Trophoblast cell (in vitro differentiated cells and primary cell): Measurements from ENCODE around the gene KLF15.

Experiments
- DNase-seq, 2 donors: peaks; one replicate each; pipeline ENCODE4 v3.0.0-alpha.2; 2016
- H2AFZ ChIP-seq: 2 replicates; pipeline ENCODE4 v1.6.1; 2013; ENCODE audit warnings: low read length, moderate library complexity, mild to moderate bottlenecking; ENCODE audit not compliant: insufficient read depth, poor library complexity
- H2AK5ac ChIP-seq: 2 replicates; pipeline ENCODE4 v1.6.1; 2013; ENCODE audit warnings: mild to moderate bottlenecking, low read length
- H2BK120ac ChIP-seq: 2 replicates; pipeline ENCODE4 v1.6.1; 2013; ENCODE audit warnings: low read length, mild to moderate bottlenecking, moderate library complexity; ENCODE audit not compliant: insufficient read depth, poor library complexity
- H2BK12ac ChIP-seq: 2 replicates; pipeline ENCODE4 v1.6.1; 2013; ENCODE audit warnings: mild to moderate bottlenecking, low read length, moderate library complexity
- H2BK5ac ChIP-seq: 2 replicates; pipeline ENCODE4 v1.6.1; 2013; ENCODE audit warnings: low read length, low read depth, moderate library complexity, mild to moderate bottlenecking; ENCODE audit not compliant: poor library complexity
- H3K14ac ChIP-seq: 2 replicates; pipeline ENCODE4 v1.6.1; 2013; ENCODE audit warnings: mild to moderate bottlenecking, low read length
- H3K18ac ChIP-seq: 2 replicates; pipeline ENCODE4 v1.6.1; 2013; ENCODE audit warnings: mild to moderate bottlenecking, low read length
- H3K23ac ChIP-seq: 2 replicates; pipeline ENCODE4 v1.6.1; 2013; ENCODE audit warnings: low read length
- H3K27ac ChIP-seq: 2 replicates; pipeline ENCODE4 v1.5.1; 2013; ENCODE audit warnings: low read depth, mild to moderate bottlenecking, inconsistent platforms, low read length, moderate library complexity
- H3K27me3 ChIP-seq: 2 replicates; pipeline ENCODE4 v1.6.1; 2013; ENCODE audit warnings: inconsistent platforms, mild to moderate bottlenecking, low read length, moderate library complexity; ENCODE audit not compliant: insufficient read depth
- H3K36me3 ChIP-seq, 2 experiments: 1 replicate in 1 of 2; 2 replicates in 1 of 2; pipeline ENCODE4 v1.6.1; 2013; ENCODE audit warnings: low read length in 2 of 2, mild to moderate bottlenecking in 2 of 2, moderate library complexity in 1 of 2; ENCODE audit not compliant: insufficient read depth in 2 of 2, control insufficient read depth in 1 of 2
- H3K4ac ChIP-seq: 2 replicates; pipeline ENCODE4 v1.6.1; 2013; ENCODE audit warnings: low read depth, mild to moderate bottlenecking, low read length, moderate library complexity
- H3K4me1 ChIP-seq, 2 experiments: 1 replicate in 1 of 2; 2 replicates in 1 of 2; pipeline ENCODE4 v1.6.1; 2013; ENCODE audit warnings: low read length in 2 of 2, mild to moderate bottlenecking in 2 of 2, moderate library complexity in 1 of 2; ENCODE audit not compliant: insufficient read depth in 2 of 2, control insufficient read depth in 1 of 2
- H3K4me2 ChIP-seq: 2 replicates; pipeline ENCODE4 v1.6.1; 2013; ENCODE audit warnings: inconsistent platforms, mild to moderate bottlenecking, low read length, moderate library complexity
- H3K4me3 ChIP-seq: 2 replicates; pipeline ENCODE4 v1.5.1; 2013; ENCODE audit warnings: mild to moderate bottlenecking, low read depth, low read length, inconsistent platforms
- H3K79me1 ChIP-seq: one replicate; pipeline ENCODE4 v1.6.1; 2013; ENCODE audit warnings: low read length
- H3K79me2 ChIP-seq: 2 replicates; pipeline ENCODE4 v1.6.1; 2013; ENCODE audit warnings: low read length, mild to moderate bottlenecking; ENCODE audit not compliant: control insufficient read depth, insufficient read depth, poor library complexity
- H3K9ac ChIP-seq: 2 replicates; pipeline ENCODE4 v1.6.1; 2013; ENCODE audit warnings: mild to moderate bottlenecking, low read length
- H3K9me3 ChIP-seq: 2 replicates; pipeline ENCODE4 v1.6.1; 2013; ENCODE audit warnings: low read depth, mild to moderate bottlenecking, control low read depth, inconsistent platforms, low read length; ENCODE audit not compliant: insufficient read depth
- H4K12ac ChIP-seq: 2 replicates; pipeline ENCODE4 v1.6.1; 2013; ENCODE audit warnings: low read depth, mild to moderate bottlenecking, low read length, moderate library complexity
- H4K8ac ChIP-seq: 2 replicates; pipeline ENCODE4 v1.6.1; 2013; ENCODE audit warnings: low read depth, mild to moderate bottlenecking, low read length, moderate library complexity
- H4K91ac ChIP-seq: one replicate; pipeline ENCODE4 v1.6.1; 2013; ENCODE audit warnings: low read depth, mild to moderate bottlenecking, low read length, moderate library complexity
- WGBS: extraction: QIAGEN DNeasy Blood & Tissue Kit; methylation state at CpG from one replicate; pipeline ENCODE4 v1.1.7; 2013; ENCODE audit warnings: missing lambda C conversion rate; ENCODE audit not compliant: insufficient read length, insufficient coverage; ENCODE audit errors: extremely low coverage; 5-methylcytosine and 5-hydroxymethylcytosine counted together

The KLF15 gene

GRCh38 chr3:126308394-126309125 is 48.6 kb downstream of the KLF15 start:
- Histone ChIP-seq H3K79me1 (no peaks in the 10 kb centered on the region), H2BK120ac (no peak overlapping the region), H3K36me3 (no peaks in the 10 kb centered on the region), H3K23ac (no peak overlapping the region), H2BK5ac (no peak overlapping the region), H3K27me3 (no peaks in the 10 kb centered on the region), H3K4ac (no peak overlapping the region), H3K4me2 (no peak overlapping the region), H4K12ac (no peak overlapping the region), H3K4me1 (no peaks in the 10 kb centered on the region), H2BK12ac (no peak overlapping the region), H2AK5ac (no peak overlapping the region), H3K18ac (no peak overlapping the region), H3K4me3 (no peak overlapping the region), H4K91ac (no peak overlapping the region), H3K9me3 (peaks cover 17% of the 10 kb centered on the region), H3K79me2 (no peaks in the 10 kb centered on the region), H2AFZ (no peak overlapping the region), H3K14ac (no peak overlapping the region), H3K27ac (no peak overlapping the region), H3K9ac (no peak overlapping the region), H4K8ac (no peak overlapping the region)
- WGBS, result no CpG with 5 or more reads among the region's 24 CpGs
- no peak for DNase-seq

- H3K4me1 ChIP-seq, result no peaks in the 10 kb centered on the region
- no peak for DNase-seq
- WGBS, result no CpG with 5 or more reads among the region's 20 CpGs
- no peak overlapping the region for H3K18ac ChIP-seq
- H3K27me3 ChIP-seq, result no peaks in the 10 kb centered on the region
- no peak overlapping the region for H2AFZ ChIP-seq
- H2AK5ac ChIP-seq, result no peak overlapping the region
- no peak overlapping the region for H3K27ac ChIP-seq
- no peak overlapping the region for H3K4me3 ChIP-seq
- H4K8ac ChIP-seq, result no peak overlapping the region
- H3K79me2 ChIP-seq, result no peaks in the 10 kb centered on the region
- H3K79me1 ChIP-seq, result no peaks in the 10 kb centered on the region
- H3K36me3 ChIP-seq, result no peaks in the 10 kb centered on the region
- H3K4me2 ChIP-seq, result no peak overlapping the region
- no peak overlapping the region for H3K14ac ChIP-seq
- no peak overlapping the region for H3K23ac ChIP-seq
- H4K91ac ChIP-seq, result no peak overlapping the region
- H3K9me3 ChIP-seq, result peaks cover 17% of the 10 kb centered on the region
- no peak overlapping the region for H3K4ac ChIP-seq
- H4K12ac ChIP-seq, result no peak overlapping the region
- no peak overlapping the region for H2BK120ac ChIP-seq
- no peak overlapping the region for H2BK5ac ChIP-seq
- H2BK12ac ChIP-seq, result no peak overlapping the region
- H3K9ac ChIP-seq, result no peak overlapping the region
Measured at GRCh38 chr3:126307591-126308393, 49.4 kb downstream of the KLF15 start.

- H3K9me3 ChIP-seq, result peaks cover 17% of the 10 kb centered on the region
- H4K12ac ChIP-seq, result no peak overlapping the region
- H3K27ac ChIP-seq, result no peak overlapping the region
- no peak overlapping the region for H2AFZ ChIP-seq
- no peaks in the 10 kb centered on the region for H3K36me3 ChIP-seq
- no peak overlapping the region for H2BK5ac ChIP-seq
- no peaks in the 10 kb centered on the region for H3K27me3 ChIP-seq
- H4K91ac ChIP-seq, result no peak overlapping the region
- H4K8ac ChIP-seq, result no peak overlapping the region
- no peak overlapping the region for H2AK5ac ChIP-seq
- H3K18ac ChIP-seq, result no peak overlapping the region
- no peaks in the 10 kb centered on the region for H3K4me1 ChIP-seq
- WGBS, result no CpG with 5 or more reads among the region's 8 CpGs
- no peak overlapping the region for H2BK12ac ChIP-seq
- H3K79me1 ChIP-seq, result no peaks in the 10 kb centered on the region
- H3K4me3 ChIP-seq, result no peak overlapping the region
- no peak overlapping the region for H2BK120ac ChIP-seq
- H3K79me2 ChIP-seq, result no peaks in the 10 kb centered on the region
- H3K4ac ChIP-seq, result no peak overlapping the region
- H3K9ac ChIP-seq, result peak overlapping the region; percentile 9
- H3K23ac ChIP-seq, result no peak overlapping the region
- no peak overlapping the region for H3K4me2 ChIP-seq
- no peak overlapping the region for H3K14ac ChIP-seq
- DNase-seq, result no peak
Measured at GRCh38 chr3:126306888-126307482, 50.2 kb downstream of the KLF15 start.

GRCh38 chr3:126306397-126306796 is 50.8 kb downstream of the KLF15 start:
- Histone ChIP-seq H4K91ac (no peak overlapping the region), H3K9ac (no peak overlapping the region), H3K4ac (no peak overlapping the region), H3K4me1 (no peaks in the 10 kb centered on the region), H3K23ac (no peak overlapping the region), H3K18ac (no peak overlapping the region), H3K27me3 (no peaks in the 10 kb centered on the region), H3K4me2 (no peak overlapping the region), H3K9me3 (peaks cover 17% of the 10 kb centered on the region), H2BK120ac (no peak overlapping the region), H3K79me1 (no peaks in the 10 kb centered on the region), H3K27ac (no peak overlapping the region), H3K4me3 (no peak overlapping the region), H2AK5ac (no peak overlapping the region), H3K14ac (no peak overlapping the region), H2BK5ac (no peak overlapping the region), H4K8ac (no peak overlapping the region), H4K12ac (no peak overlapping the region), H3K36me3 (no peaks in the 10 kb centered on the region), H2AFZ (no peak overlapping the region), H2BK12ac (no peak overlapping the region), H3K79me2 (no peaks in the 10 kb centered on the region)
- no CpG with 5 or more reads among the region's 7 CpGs for WGBS
- DNase-seq, result no peak
